Choroid plexus epithelial cell (primary cell): Measurements from ENCODE around the gene MADD.

Experiments
- DNase-seq: peaks from one replicate; pipeline ENCODE4 v3.0.0-alpha.2; 2010; ENCODE audit warnings: low read depth
- H3K4me3 ChIP-seq: 2 replicates; pipeline ENCODE4 v1.5.1; 2011; ENCODE audit warnings: low read depth, mild to moderate bottlenecking, control low read depth, low read length, moderate library complexity
- CTCF ChIP-seq: conservative IDR thresholded peaks from 2 replicates; pipeline ENCODE4 v1.5.1; 2011; ENCODE audit warnings: low read depth, mild to moderate bottlenecking, control low read depth, inconsistent platforms, low read length, moderate library complexity

Gene MADD

GRCh38 chr11:47358731-47359051 is 88.8 kb downstream of the MADD start:
- H3K4me3 ChIP-seq = no peak overlapping the region
- DNase-seq = no peak
- TF ChIP-seq CTCF = no peak

GRCh38 chr11:47359162-47359561 is 89.2 kb downstream of the MADD start:
- DNase-seq = no peak
- no peak overlapping the region for H3K4me3 ChIP-seq
- TF ChIP-seq CTCF = no peak

- no peak for TF ChIP-seq CTCF
- H3K4me3 ChIP-seq = no peak overlapping the region
- DNase-seq = no peak
These were observed 89.7 kb downstream of the MADD start for GRCh38 chr11:47359586-47359985.

- H3K4me3 ChIP-seq = no peak overlapping the region
- TF ChIP-seq CTCF = no peak
- no peak for DNase-seq
These were observed 90.4 kb downstream of the MADD start for GRCh38 chr11:47360341-47360740.

GRCh38 chr11:47361419-47361818 is 91.5 kb downstream of the MADD start:
- no peak overlapping the region for H3K4me3 ChIP-seq
- no peak for TF ChIP-seq CTCF
- DNase-seq = no peak

- H3K4me3 ChIP-seq = no peak overlapping the region
- DNase-seq = no peak
- TF ChIP-seq CTCF = no peak
These were observed 96.1 kb downstream of the MADD start for GRCh38 chr11:47366020-47366490.

- no peak for TF ChIP-seq CTCF
- no peak overlapping the region for H3K4me3 ChIP-seq
- no peak for DNase-seq
These were observed 99.7 kb downstream of the MADD start for GRCh38 chr11:47369676-47370075.
